Ovary (tissue), 3 donors: ENCODE data around the gene GRK5.

ENCODE experiments used
- POLR2A ChIP-seq: fragments of 450-650 bp; IDR thresholded peaks from one replicate; pipeline ENCODE4 v1.6.1; 2017; ENCODE audit warnings: antibody characterized with exemption, mild to moderate bottlenecking, moderate library complexity
- TF ChIP-seq, protein P1 (sequence below), 3 donors: fragments of 450-650 bp in 2 of 3; fragments of 200-600 bp in 1 of 3; IDR thresholded peaks; one replicate each; pipeline versions ENCODE4 v1.5.1 to v1.8.0; 2016 to 2022; ENCODE audit warnings: antibody characterized with exemption in 3 of 3, mild to moderate bottlenecking in 1 of 3
- donor health status: DM: no; HTN: no; CAD: no.

DNA sequence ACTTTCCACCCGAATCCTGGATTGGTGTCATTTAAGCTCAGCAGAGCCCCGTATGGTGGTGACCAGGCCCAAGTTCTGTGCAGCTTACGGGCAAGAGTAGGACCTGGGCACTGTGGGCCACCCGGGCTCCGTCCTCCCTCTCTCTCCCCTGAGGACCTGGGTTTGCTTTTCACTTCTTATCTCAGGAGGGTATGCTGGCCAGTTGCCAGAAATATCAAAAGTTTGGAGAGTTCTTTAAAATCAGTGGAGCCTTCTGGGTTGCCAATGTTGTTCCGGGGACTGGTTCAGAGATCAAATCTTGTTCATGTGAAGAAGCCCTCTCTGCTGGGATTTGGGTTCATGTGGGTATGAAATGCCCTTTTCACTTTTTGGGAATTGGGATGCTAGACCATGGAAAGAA lies 145.4 kb downstream of the GRK5 start:
- TF ChIP-seq POLR2A: no peak
- TF ChIP-seq, protein P1, sequence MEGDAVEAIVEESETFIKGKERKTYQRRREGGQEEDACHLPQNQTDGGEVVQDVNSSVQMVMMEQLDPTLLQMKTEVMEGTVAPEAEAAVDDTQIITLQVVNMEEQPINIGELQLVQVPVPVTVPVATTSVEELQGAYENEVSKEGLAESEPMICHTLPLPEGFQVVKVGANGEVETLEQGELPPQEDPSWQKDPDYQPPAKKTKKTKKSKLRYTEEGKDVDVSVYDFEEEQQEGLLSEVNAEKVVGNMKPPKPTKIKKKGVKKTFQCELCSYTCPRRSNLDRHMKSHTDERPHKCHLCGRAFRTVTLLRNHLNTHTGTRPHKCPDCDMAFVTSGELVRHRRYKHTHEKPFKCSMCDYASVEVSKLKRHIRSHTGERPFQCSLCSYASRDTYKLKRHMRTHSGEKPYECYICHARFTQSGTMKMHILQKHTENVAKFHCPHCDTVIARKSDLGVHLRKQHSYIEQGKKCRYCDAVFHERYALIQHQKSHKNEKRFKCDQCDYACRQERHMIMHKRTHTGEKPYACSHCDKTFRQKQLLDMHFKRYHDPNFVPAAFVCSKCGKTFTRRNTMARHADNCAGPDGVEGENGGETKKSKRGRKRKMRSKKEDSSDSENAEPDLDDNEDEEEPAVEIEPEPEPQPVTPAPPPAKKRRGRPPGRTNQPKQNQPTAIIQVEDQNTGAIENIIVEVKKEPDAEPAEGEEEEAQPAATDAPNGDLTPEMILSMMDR (IDR thresholded peaks at IDR 0.05): no peak
